ENCODE measurements around the gene DIAPH2.

DNA sequence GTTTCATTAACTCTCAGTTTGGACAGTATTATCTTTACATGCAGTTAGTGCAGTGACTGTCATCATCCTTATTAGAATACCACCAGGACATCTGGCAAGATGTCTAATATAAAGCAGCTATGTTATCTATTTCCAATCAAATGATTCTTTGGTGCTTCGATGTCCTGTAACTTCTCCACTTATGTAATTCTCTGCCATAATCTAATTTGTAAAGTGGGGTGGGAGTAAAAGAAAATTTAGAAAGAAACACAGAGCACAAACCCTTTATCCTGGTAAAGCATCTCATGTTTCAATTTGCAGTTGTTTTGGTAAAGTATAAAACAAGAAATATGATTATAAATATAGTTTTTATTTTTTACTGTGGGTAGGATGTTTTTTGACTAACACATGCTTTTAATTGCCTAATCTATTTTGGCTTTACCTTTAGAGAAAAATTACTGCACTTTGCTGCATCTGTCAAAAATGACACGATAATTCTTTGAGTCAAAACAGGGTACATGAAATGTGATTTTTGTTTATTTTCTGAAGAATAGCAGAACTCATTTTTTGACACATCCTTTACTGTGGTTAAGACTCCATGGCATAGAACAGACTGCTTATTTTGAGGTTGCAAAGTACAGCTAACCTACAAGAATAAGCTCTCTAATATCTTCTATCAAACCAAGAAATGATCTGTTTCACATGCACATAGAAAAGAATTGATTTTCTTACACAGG lies 581.9 kb downstream of the DIAPH2 start:
- TF ChIP-seq CTCF (IDR thresholded peaks at IDR 0.05 in 4 of 5, conservative IDR thresholded peaks at IDR 0.05 in 1 of 5), result no peak
- no peak for TF ChIP-seq POLR2A (IDR thresholded peaks at IDR 0.05)
